ENCODE results near the gene EME2.

DNA sequence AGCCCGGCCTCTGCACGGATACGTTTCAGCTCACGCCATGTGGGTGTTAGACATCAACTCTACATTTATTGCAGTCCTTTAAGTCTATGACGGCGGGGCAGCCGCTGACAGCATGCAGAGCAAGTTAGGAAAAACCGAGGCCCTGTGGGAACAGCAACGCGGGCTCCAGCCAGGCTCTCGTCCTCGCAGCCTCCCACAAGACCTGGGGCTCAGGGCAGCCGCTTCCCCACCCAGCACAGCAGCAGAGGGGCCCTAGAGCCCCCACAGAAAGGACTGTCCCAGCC is 4.0 kb downstream of the EME2 start:
- TF ChIP-seq CTCF (IDR thresholded peaks at IDR 0.05; ENCODE audit: low read depth, low read length) (no peak), EZH2phosphoT487 (IDR thresholded peaks at IDR 0.05; ENCODE audit: low read depth) (no peak)
